Activated CD8-positive, alpha-beta T cell treated with anti-CD3 and anti-CD28 coated beads, Interleukin-2, amount 10 ng/mL, durations not matched to agents 7 days and 5 days (primary cell): ENCODE data around the gene CACTIN. TPM values are rescaled to one million over a fixed set of nuclear protein-coding genes. Genes with fewer than 3 reads are reported as not detected.

ENCODE experiments used
- ATAC-seq: fragments of 150-1000 bp; cut with Tn5 transposase; one replicate; pipeline ENCODE4 v1.10.0; 2021; ENCODE audit warnings: moderate library complexity
- CTCF ChIA-PET: fragments of 350-600 bp; sonication (Branson Sonifier 250); formaldehyde crosslinking; loops from one replicate; lab custom pipeline; 2021; ENCODE audit warnings: antibody characterized with exemption; lab: Charles Lee
- POLR2A ChIA-PET: fragments of 350-600 bp; sonication (Branson Sonifier 250); formaldehyde crosslinking; loops from one replicate; lab custom pipeline; 2021; ENCODE audit warnings: antibody characterized with exemption; lab: Charles Lee
- DNase-seq: peaks from one replicate; pipeline ENCODE4 v3.0.0-alpha.2; 2020
- H3K27ac Mint-ChIP-seq: one replicate; pipeline ENCODE4 v1.8.0; 2021; ENCODE audit warnings: mild to moderate bottlenecking, mixed read lengths
- H3K27me3 Mint-ChIP-seq: one replicate; pipeline ENCODE4 v1.8.0; 2021; ENCODE audit warnings: low read depth, mixed read lengths
- H3K36me3 Mint-ChIP-seq: one replicate; pipeline ENCODE4 v1.8.0; 2021; ENCODE audit warnings: low read depth, mixed read lengths
- H3K4me1 Mint-ChIP-seq: one replicate; pipeline ENCODE4 v1.8.0; 2021; ENCODE audit warnings: low read depth, mixed read lengths
- H3K4me3 Mint-ChIP-seq: one replicate; pipeline ENCODE4 v1.8.0; 2021; ENCODE audit warnings: mild to moderate bottlenecking, mixed read lengths
- H3K9me3 Mint-ChIP-seq: one replicate; pipeline ENCODE4 v1.8.0; 2022; ENCODE audit warnings: mixed read lengths; ENCODE audit not compliant: insufficient read depth
- total RNA-seq, 2 experiments: library from RNA; stranded (reverse); gene quantifications; one replicate each; pipeline ENCODE4 v1.2.3, GENCODE V29; 2021

CACTIN gene
- total RNA-seq, 2 experiments from 2014 or later, result 31.2 to 37.0 TPM

DNA sequence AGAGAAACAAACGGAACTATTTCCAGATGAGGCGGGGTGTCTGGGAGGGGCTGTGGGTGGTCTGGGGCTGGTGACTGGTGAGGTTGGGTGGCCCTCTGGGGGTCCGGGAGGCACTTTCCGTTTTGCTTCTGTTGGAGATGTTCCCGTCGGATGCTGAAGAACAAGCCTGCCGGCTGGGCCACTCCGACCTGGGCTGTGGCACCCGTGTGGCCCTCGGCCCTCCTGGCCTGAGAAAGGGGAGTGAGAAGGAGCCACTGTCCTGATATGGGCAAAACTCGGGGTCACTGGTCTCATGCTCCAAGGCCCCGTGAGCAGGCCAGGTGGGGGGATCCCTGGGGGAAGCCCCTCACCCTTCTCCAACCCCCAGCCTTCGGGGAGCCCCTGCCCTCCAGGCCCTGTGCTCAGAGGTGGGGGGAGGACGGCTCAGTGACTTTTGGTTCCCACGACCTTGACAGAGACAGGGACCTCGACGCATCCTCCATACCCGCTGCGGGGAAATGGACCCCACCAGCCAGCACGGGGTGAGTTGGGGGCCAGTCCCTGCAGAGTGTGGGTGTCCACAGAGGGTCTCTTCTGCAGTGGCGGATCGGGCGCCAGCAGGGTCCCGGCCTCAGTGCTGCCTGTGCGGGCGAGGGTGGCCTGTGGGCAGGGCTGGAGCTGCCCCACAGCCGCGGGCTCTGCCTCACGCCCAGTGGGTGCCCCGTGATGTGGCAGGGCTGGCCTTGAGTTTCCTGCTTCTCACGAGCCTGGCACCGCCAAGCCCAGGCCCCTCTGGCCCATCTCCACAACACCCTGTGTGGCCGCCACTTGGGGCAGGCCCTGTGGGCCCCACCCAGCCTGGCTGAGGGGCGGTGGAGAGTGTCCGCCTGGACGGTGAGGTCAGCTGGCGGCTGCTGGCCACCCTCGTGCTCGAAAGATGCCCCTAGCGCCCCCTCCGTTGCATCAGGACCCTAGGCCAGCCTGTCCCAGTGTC, 15.6 kb downstream of the CACTIN start:
- H3K9me3 Mint-ChIP-seq, result no peaks in the 10 kb centered on the region
- no peaks in the 10 kb centered on the region for H3K27me3 Mint-ChIP-seq
- peaks cover 19% of the 10 kb centered on the region for H3K4me1 Mint-ChIP-seq
- peaks cover 11% of the 10 kb centered on the region for H3K36me3 Mint-ChIP-seq
- no peak overlapping the region for H3K4me3 Mint-ChIP-seq
- ChIA-PET POLR2A (no interaction called here), CTCF (no interaction called here)
- ATAC-seq (no peak), DNase-seq (no peak)
- H3K27ac Mint-ChIP-seq, result no peak overlapping the region

DNA sequence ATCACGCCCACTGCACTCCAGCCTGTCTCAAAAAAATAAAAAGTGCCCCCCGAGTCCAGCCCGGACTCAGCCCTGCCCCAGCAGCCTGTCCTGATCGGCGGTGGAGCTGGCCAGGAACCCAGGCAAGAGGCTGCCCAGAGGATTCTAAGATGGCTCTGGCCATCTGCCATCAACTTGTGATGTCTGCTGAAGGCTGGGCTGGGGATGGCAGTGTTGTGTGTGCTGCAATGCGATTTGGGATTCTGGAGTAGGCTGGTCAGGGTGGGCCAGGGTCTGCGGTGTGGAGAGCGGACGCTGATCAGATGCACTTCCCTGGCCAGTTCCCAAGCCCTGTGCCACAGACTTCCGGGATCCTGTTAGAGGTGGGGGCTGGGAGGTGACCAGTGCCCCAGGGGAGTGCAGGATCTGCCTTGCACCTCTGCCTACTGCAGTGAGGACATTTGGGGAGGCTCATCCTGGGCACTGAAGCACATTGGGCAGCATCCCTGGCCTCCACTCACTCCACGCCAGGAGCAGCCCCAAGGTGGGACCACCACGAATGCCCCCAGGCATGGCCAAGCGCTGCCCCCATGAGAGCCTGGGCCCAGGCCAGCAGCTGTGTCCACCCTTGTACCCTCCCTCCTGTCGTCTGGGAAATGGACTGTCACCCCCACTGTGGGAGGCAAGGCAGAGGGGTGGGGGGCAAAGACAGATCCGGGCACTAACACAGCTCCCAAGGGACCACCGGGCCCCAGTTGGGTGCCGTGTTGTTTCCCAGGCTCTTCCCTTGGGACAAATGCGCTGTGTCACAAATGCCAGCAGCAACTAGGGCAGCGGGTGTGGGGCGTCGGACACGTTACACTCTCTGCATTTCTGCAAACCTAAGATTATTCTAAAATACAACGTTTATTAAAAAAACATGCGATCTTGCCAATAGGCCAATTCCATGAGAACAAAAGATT, 16.5 kb downstream of the CACTIN start:
- POLR2A ChIA-PET, result interaction anchor here (1.2 kb wide), 1 partner anchor 10 kb away, joined by 4 read pairs; no protein-coding TSS in a partner anchor
- CTCF ChIA-PET, result interaction anchor here (1.0 to 2.2 kb wide), 3 partner anchors 9 to 180 kb away, joined by 3 to 6 read pairs (median 5); no protein-coding TSS in a partner anchor
- Mint-ChIP-seq H3K36me3 (peaks cover 11% of the 10 kb centered on the region), H3K27me3 (no peaks in the 10 kb centered on the region), H3K9me3 (no peaks in the 10 kb centered on the region), H3K4me3 (no peak overlapping the region), H3K27ac (no peak overlapping the region), H3K4me1 (peaks cover 19% of the 10 kb centered on the region)
- DNase-seq (no peak), ATAC-seq (no peak)

DNA sequence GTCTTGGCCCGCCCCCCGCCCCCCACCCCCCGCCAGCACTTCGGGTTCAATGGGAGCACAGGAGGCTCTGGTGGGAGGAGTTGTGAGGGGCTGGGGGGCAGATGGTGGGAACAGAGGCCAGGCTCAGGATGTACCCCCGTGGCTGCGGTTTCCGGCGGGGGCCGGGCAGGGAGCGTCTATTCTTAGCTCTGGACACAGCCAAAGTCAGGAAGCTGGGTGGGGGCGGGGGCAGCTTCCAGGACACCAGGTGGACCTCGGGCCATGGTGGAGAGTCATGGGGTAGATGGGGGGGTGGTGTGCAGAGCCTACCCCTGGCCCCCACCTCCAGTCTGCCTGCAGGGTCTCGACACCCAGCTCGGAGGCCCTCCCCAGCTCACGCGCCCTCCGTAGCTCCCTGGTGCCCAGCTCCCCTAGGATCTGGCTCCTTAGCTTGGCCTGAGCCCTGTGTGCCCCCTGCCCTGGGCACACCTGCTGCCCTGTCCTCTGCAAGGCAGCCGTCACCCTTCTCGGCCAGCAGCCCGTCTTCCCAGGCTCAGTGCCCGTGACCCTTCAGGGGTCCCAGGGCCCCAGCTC, 17.8 kb downstream of the CACTIN start:
- Mint-ChIP-seq H3K27me3 (no peaks in the 10 kb centered on the region), H3K4me3 (no peak overlapping the region), H3K36me3 (peaks cover 11% of the 10 kb centered on the region), H3K27ac (peak overlapping the region; percentile 60), H3K9me3 (no peaks in the 10 kb centered on the region), H3K4me1 (peaks cover 19% of the 10 kb centered on the region)
- ChIA-PET CTCF (interaction anchor here (1.0 to 2.2 kb wide), 3 partner anchors 11 to 179 kb away, joined by 3 to 6 read pairs (median 5); no protein-coding TSS in a partner anchor), POLR2A (interaction anchor here (1.1 kb wide), 1 partner anchor 17 kb away, joined by 3 read pairs; no protein-coding TSS in a partner anchor)
- no peak for ATAC-seq
- no peak for DNase-seq

DNA sequence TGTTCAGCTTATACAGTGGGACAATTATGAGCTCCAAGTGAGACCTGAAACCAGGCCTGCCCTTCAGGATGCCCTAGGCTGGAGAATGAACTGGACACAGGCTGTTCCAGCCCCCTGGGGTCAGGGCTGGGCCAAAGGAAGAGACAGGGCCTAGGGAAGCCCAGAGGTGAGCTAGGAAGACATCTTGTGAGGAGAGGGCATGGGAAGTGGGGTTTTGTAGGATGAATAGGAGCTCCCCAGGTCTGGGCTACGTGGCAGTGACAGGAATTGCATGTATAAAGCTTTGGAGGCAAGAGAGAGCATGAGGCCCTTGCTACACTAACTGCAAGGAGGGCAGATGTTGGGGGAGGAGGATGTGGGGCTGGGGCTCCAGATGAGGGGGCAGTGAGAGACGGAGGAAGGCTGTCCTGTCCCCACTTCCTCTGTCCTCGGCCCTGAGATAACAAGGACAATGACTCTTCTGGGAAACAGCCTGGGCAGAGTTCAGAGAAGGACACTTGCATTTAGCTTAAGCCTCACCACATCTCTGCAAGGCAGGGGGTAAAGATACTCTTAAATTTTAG, 18.4 kb downstream of the CACTIN start:
- peak overlapping the region; percentile 69 for H3K27ac Mint-ChIP-seq

DNA sequence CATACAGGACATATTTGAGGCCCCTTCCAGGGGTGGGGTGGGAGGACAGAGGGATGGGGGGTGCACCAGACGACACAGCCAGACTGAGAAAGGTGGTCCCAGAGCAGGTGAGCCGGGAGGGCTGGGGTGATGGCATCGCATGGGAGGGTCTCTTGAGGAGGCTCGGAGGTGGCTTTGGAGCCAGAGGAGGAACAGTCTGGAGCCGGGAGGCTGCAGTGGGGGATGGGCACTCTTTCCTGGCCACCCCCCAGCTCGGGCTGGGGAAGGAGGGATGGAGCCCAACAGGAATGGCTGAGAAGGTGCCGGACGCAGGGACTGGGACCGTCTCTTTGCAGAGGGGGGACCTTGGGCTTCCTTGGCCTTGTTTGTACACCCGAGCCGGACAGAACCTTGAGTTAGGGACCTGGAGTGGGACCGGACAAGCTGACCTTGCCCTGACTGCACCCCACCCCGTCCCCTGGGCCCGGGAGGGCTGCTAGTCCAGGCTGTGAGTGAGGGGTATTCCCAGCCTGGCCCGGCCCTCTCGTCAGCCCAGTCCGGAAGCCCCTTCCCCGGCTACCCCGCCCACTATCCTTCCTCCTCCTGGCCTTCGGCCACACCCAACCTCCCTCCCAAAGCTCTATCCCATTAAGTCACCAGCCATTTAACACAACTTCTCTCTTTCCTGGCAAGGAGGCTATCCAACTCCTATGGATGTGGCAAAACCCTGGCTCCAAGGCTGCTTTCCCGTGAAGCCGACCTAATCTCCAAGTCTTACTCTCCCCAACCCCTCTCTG, 19.1 kb downstream of the CACTIN start:
- ChIA-PET CTCF (interaction anchor here (2.0 to 2.2 kb wide), 2 partner anchors 12 to 62 kb away, joined by 5 to 6 read pairs; no protein-coding TSS in a partner anchor), POLR2A (interaction anchor here (0.7 kb wide), 1 partner anchor 1796 kb away, joined by 3 read pairs; no protein-coding TSS in a partner anchor)
- no peaks in the 10 kb centered on the region for H3K27me3 Mint-ChIP-seq
- H3K36me3 Mint-ChIP-seq, result peaks cover 8% of the 10 kb centered on the region
- H3K27ac Mint-ChIP-seq, result no peak overlapping the region
- no peaks in the 10 kb centered on the region for H3K9me3 Mint-ChIP-seq
- ATAC-seq (no peak), DNase-seq (no peak)
- peak overlapping the region; percentile 27 for H3K4me3 Mint-ChIP-seq
- peaks cover 19% of the 10 kb centered on the region for H3K4me1 Mint-ChIP-seq

More for the DNA sequence above, 18.4 kb downstream of the CACTIN start:
- ATAC-seq (no peak), DNase-seq (no peak)
- Mint-ChIP-seq H3K9me3 (no peaks in the 10 kb centered on the region), H3K36me3 (peaks cover 8% of the 10 kb centered on the region), H3K4me3 (peak overlapping the region; percentile 27), H3K27me3 (no peaks in the 10 kb centered on the region), H3K4me1 (peaks cover 19% of the 10 kb centered on the region)
- POLR2A ChIA-PET, result interaction anchor here (0.7 to 1.1 kb wide), 2 partner anchors 17 to 1796 kb away, joined by 3 read pairs; no protein-coding TSS in a partner anchor
- CTCF ChIA-PET, result interaction anchor here (2.0 to 2.2 kb wide), 2 partner anchors 11 to 63 kb away, joined by 5 to 6 read pairs; no protein-coding TSS in a partner anchor

DNA sequence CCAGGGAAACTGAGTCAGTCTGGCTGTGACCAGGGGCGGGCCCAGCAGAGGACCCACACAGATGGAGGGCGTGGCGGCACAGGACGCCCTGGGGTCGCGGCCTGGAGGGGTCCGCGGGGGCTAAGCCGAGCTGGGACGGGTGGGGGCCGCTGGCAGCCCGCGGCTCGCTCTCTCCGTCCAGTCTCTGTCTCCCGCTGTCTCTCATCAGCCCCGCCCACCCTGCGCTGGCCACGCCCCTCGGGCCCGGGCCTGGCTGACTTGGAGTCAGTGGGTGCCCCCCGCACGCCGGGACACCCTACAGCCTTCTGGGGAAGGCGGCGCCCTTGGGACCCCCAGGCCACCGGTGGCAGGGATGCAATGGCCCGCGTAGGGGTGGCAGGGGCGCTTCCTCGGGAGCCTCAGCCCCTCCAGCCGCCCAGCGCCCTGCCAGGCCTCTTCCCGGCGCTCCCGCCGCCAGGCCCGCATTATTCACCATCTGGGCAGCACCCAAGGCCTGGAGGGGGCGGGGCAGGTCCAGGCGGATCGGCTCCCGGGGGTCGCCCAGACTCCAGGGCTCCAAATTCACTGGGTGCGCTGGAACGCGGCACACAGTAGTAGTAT, 19.8 kb downstream of the CACTIN start, which contains the start of gene TBXA2R:
Gene TBXA2R (minus strand): TSS at position 186 of the 600 bp plus-strand sequence. CDS start 6,241 bp downstream, outside the sequence.
- DNase-seq (peak; percentile 62), ATAC-seq (peak; percentile 47)
- Mint-ChIP-seq H3K4me1 (peaks cover 19% of the 10 kb centered on the region), H3K4me3 (peak within 1 kb of the TSS; percentile 37), H3K9me3 (no peaks in the 10 kb centered on the region), H3K36me3 (peaks cover 5% of the 10 kb centered on the region), H3K27ac (no peak within 1 kb of the TSS), H3K27me3 (no peaks in the 10 kb centered on the region)
- ChIA-PET CTCF (no interaction called here), POLR2A (no interaction called here)

DNA sequence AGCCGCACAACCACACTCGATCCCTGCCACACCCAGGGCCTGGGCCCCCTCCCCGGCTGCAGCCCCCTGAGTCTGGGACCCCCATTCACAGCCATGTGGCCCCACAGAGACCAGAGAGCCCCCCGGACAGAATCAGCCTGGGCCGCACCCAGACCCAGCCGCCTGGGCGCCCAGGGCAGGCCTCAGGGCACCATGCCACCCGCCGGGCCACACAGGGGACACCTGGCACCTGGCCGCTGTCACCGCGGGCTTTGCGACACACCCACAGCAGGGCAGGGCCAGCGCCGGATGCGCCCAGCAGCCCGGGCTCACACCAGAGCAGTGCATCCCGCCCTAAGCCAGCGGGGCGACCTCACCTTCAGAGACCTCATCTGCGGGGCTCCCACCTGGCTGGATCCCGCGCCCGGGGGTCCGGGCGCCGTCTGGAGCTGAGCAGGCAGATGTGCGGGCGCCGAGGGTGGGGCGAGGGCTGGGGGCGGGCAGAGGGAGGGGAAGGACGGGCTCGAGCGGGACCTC, 20.4 kb downstream of the CACTIN start:
- Mint-ChIP-seq H3K4me3 (peak overlapping the region; percentile 37), H3K27ac (no peak overlapping the region), H3K9me3 (no peaks in the 10 kb centered on the region), H3K4me1 (peaks cover 19% of the 10 kb centered on the region), H3K36me3 (peaks cover 4% of the 10 kb centered on the region), H3K27me3 (no peaks in the 10 kb centered on the region)
- CTCF ChIA-PET, result no interaction called here
- POLR2A ChIA-PET, result no interaction called here
- DNase-seq, result peak; percentile 51
- peak; percentile 65 for ATAC-seq

DNA sequence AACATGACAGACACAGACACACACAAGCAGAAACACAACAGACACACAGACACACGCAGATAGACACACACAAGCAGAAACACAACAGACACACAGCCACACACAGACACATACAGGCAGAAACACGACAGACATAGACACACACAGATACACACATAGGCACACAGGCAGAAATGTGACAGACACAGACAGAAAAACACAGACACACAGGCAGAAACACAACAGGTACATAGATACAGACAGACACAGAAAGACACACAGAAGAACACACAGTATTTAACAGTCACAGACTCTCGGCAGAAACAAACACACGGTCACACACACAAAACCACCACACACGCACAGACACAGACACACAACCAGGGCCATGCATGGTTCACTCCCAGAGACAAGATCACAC, 20.8 kb downstream of the CACTIN start:
- H3K27me3 Mint-ChIP-seq, result no peaks in the 10 kb centered on the region
- ATAC-seq (no peak), DNase-seq (no peak)
- H3K9me3 Mint-ChIP-seq, result no peaks in the 10 kb centered on the region
- H3K36me3 Mint-ChIP-seq, result peaks cover 4% of the 10 kb centered on the region
- POLR2A ChIA-PET, result no interaction called here
- CTCF ChIA-PET, result no interaction called here
- H3K4me1 Mint-ChIP-seq, result peaks cover 19% of the 10 kb centered on the region
- no peak overlapping the region for H3K27ac Mint-ChIP-seq
- H3K4me3 Mint-ChIP-seq, result no peak overlapping the region

DNA sequence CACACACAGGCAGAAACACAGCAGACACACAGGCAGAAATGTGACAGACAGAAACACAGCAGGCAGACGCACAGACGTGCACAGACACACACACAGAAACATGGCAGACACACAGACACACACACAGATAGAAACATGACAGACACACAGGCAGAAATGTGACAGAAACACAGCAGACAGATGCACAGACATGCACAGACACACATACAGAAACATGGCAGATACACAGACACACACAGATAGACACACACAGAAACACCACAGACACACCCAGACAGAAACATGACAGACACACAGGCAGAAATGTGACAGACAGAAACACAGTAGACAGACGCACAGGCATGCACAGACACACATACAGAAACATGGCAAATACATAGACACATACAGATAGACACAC, 21.2 kb downstream of the CACTIN start:
- no peak for ATAC-seq
- Mint-ChIP-seq H3K27me3 (no peaks in the 10 kb centered on the region), H3K4me1 (peaks cover 19% of the 10 kb centered on the region), H3K36me3 (peaks cover under 1% of the 10 kb centered on the region), H3K9me3 (no peaks in the 10 kb centered on the region), H3K27ac (no peak overlapping the region), H3K4me3 (no peak overlapping the region)
- DNase-seq, result no peak
- POLR2A ChIA-PET, result no interaction called here
- CTCF ChIA-PET, result interaction anchor here (0.8 to 1.8 kb wide), 3 partner anchors 16 to 60 kb away, joined by 3 to 5 read pairs (median 5); no protein-coding TSS in a partner anchor
